Measurements from ENCODE around the gene FOXO3. TPM values are rescaled to one million over a fixed set of nuclear protein-coding genes. Genes with fewer than 3 reads are reported as not detected.

Gene FOXO3
- total RNA-seq, 1 experiment from 2014 or later, result 43.8 TPM

DNA sequence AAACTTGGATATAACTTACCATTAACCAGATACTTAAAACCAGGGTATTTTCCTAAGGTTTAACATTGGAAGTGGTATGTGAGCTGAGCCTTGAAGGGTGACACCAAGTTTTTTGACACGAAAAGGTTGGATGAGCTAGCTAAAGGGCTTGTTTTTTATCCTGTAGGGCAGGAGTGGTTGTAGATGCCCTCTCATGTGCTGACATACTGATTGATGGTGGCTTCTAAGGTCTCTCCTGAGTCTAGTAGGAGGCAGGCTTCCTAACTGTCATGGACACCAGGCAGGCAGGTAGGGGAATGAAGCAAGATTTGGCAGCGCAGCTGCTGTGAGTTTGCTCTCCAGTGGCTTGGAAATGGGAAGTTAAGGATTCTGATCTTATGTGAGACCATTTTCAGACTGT is 66.1 kb downstream of the FOXO3 start:
- no peaks in the 10 kb centered on the region for H3K9me3 ChIP-seq (ENCODE audit: control insufficient read depth, insufficient read depth, low read depth, low read length)
- no peak overlapping the region for H3K4me3 ChIP-seq (ENCODE audit: low read depth in 2 of 2, low read length in 2 of 2)
- in situ Hi-C loops (cut with HindIII; ENCODE audit: low pct_unique_long_range_greater_than_20kb, low sequenced_read_pairs), result no loop called here
- no peak for ATAC-seq
- H3K36me3 ChIP-seq (ENCODE audit: control insufficient read depth, insufficient read depth, low read length), result no peaks in the 10 kb centered on the region
- peaks cover 5% of the 10 kb centered on the region; the same call in 1 of the 2 replicates for H3K4me1 ChIP-seq (ENCODE audit: control insufficient read depth, insufficient read depth, low read length)
- CTCF ChIA-PET, result no interaction called here
- no peaks in the 10 kb centered on the region for H3K27me3 ChIP-seq (ENCODE audit: control insufficient read depth, insufficient read depth, low read length)
- POLR2A ChIA-PET, result interaction anchor here (0.6 to 0.7 kb wide), 3 partner anchors 27 to 304 kb away, joined by 3 to 10 read pairs (median 4); no protein-coding TSS in a partner anchor
- no peak overlapping the region for H3K27ac ChIP-seq (ENCODE audit: low read length)
- BruUV-seq (replicated peaks), result no TSS peak
- TF ChIP-seq CTCF (IDR thresholded peaks at IDR 0.05), result no peak
- TF ChIP-seq, protein P1, sequence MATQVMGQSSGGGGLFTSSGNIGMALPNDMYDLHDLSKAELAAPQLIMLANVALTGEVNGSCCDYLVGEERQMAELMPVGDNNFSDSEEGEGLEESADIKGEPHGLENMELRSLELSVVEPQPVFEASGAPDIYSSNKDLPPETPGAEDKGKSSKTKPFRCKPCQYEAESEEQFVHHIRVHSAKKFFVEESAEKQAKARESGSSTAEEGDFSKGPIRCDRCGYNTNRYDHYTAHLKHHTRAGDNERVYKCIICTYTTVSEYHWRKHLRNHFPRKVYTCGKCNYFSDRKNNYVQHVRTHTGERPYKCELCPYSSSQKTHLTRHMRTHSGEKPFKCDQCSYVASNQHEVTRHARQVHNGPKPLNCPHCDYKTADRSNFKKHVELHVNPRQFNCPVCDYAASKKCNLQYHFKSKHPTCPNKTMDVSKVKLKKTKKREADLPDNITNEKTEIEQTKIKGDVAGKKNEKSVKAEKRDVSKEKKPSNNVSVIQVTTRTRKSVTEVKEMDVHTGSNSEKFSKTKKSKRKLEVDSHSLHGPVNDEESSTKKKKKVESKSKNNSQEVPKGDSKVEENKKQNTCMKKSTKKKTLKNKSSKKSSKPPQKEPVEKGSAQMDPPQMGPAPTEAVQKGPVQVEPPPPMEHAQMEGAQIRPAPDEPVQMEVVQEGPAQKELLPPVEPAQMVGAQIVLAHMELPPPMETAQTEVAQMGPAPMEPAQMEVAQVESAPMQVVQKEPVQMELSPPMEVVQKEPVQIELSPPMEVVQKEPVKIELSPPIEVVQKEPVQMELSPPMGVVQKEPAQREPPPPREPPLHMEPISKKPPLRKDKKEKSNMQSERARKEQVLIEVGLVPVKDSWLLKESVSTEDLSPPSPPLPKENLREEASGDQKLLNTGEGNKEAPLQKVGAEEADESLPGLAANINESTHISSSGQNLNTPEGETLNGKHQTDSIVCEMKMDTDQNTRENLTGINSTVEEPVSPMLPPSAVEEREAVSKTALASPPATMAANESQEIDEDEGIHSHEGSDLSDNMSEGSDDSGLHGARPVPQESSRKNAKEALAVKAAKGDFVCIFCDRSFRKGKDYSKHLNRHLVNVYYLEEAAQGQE (IDR thresholded peaks at IDR 0.05; ENCODE audit: insufficient read depth in 1 of 2, low read depth in 2 of 2, low read length in 1 of 2), result no peak
- DNase-seq (ENCODE audit: low read depth, low spot score), result no peak
- intact Hi-C loops (cut with micrococcal nuclease; ENCODE audit: unreplicated experiment), result no loop called here

GRCh38 chr6:108627692-108628550 is 67.2 kb downstream of the FOXO3 start:
- ChIA-PET CTCF (no interaction called here), POLR2A (interaction anchor here (0.6 kb wide), 1 partner anchor 19 kb away, joined by 4 read pairs; no protein-coding TSS in a partner anchor)
- intact Hi-C loops (cut with micrococcal nuclease; ENCODE audit: unreplicated experiment), result no loop called here
- Histone ChIP-seq H3K9me3 (ENCODE audit: control insufficient read depth, insufficient read depth, low read depth, low read length) (no peaks in the 10 kb centered on the region), H3K27ac (ENCODE audit: low read length) (no peak overlapping the region), H3K4me3 (ENCODE audit: low read depth in 2 of 2, low read length in 2 of 2) (no peak overlapping the region), H3K36me3 (ENCODE audit: control insufficient read depth, insufficient read depth, low read length) (no peaks in the 10 kb centered on the region), H3K27me3 (ENCODE audit: control insufficient read depth, insufficient read depth, low read length) (no peaks in the 10 kb centered on the region), H3K4me1 (ENCODE audit: control insufficient read depth, insufficient read depth, low read length) (peaks cover 9% of the 10 kb centered on the region; the same call in 1 of the 2 replicates)
- in situ Hi-C loops (cut with HindIII; ENCODE audit: low pct_unique_long_range_greater_than_20kb, low sequenced_read_pairs), result no loop called here
- TF ChIP-seq POLR2AphosphoS5 (IDR thresholded peaks at IDR 0.05; ENCODE audit: low read depth, low read length) (no peak), CTCF (IDR thresholded peaks at IDR 0.05) (no peak), SIN3A (IDR thresholded peaks at IDR 0.05; ENCODE audit: borderline replicate concordance, insufficient read depth, low read depth, low read length) (no peak), TCF7L2 (IDR thresholded peaks at IDR 0.05; ENCODE audit: low read depth, low read length) (no peak)
- TF ChIP-seq, protein P1 (IDR thresholded peaks at IDR 0.05; ENCODE audit: insufficient read depth in 1 of 2, low read depth in 2 of 2, low read length in 1 of 2), result no peak
- no TSS peak for BruUV-seq (replicated peaks)
- DNase-seq (ENCODE audit: low read depth, low spot score) (no peak), ATAC-seq (no peak)
